B cell (primary cell): ENCODE results near the gene ZNF358. TPM values are rescaled to one million over a fixed set of nuclear protein-coding genes. Genes with fewer than 3 reads are reported as not detected.

Source experiments
- ATAC-seq: fragments of 200-7000 bp; cut with Tn5 transposase; one replicate; pipeline ENCODE4 v1.10.0; 2021; ENCODE audit warnings: low read depth, mild to moderate bottlenecking, moderate number of reproducible peaks, moderate library complexity
- CTCF ChIA-PET: fragments of 350-600 bp; sonication (Branson Sonifier 250); formaldehyde crosslinking; loops from one replicate; lab custom pipeline; 2021; ENCODE audit warnings: antibody characterized with exemption, inconsistent platforms; lab: Charles Lee
- POLR2A ChIA-PET: fragments of 350-600 bp; sonication (Branson Sonifier 250); formaldehyde crosslinking; loops from one replicate; lab custom pipeline; 2021; ENCODE audit warnings: antibody characterized with exemption; lab: Charles Lee
- DNase-seq: peaks from one replicate; pipeline ENCODE4 v3.0.0; 2013
- H2AFZ ChIP-seq: 2 replicates; pipeline ENCODE4 v1.6.1; 2012; ENCODE audit warnings: mild to moderate bottlenecking, low read depth, low read length; ENCODE audit not compliant: insufficient read depth, poor library complexity, severe bottlenecking
- H3K27ac ChIP-seq, 2 donors: 1 replicate in 1 of 2; 2 replicates in 1 of 2; pipeline ENCODE4 v1.5.1; 2012 to 2013; ENCODE audit warnings: low read length in 2 of 2, mild to moderate bottlenecking in 2 of 2, moderate library complexity in 1 of 2
- H3K27me3 ChIP-seq, 4 experiments: fragments of 200-600 bp in 1 of 4; sonication (generic) in 1 of 4; replicated peaks in 1 of 4; 1 replicate in 2 of 4; 2 replicates in 2 of 4; pipeline versions ENCODE4 v1.6.1 to v1.7.0; 2013 to 2016; ENCODE audit warnings: low read length in 3 of 4, mild to moderate bottlenecking in 2 of 4, mixed read lengths in 1 of 4, moderate library complexity in 1 of 4; ENCODE audit not compliant: insufficient read depth in 4 of 4, control insufficient read depth in 3 of 4; ENCODE audit errors: control extremely low read depth in 1 of 4
- H3K36me3 ChIP-seq, 2 experiments: replicated peaks in 1 of 2; 1 replicate in 1 of 2; 2 replicates in 1 of 2; pipeline versions ENCODE4 v1.6.1 to v1.7.1; 2013; ENCODE audit warnings: low read length in 1 of 2; ENCODE audit not compliant: insufficient read depth in 2 of 2, control insufficient read depth in 1 of 2; ENCODE audit errors: control extremely low read depth in 1 of 2, extremely low read depth in 1 of 2
- H3K4me1 ChIP-seq, 2 donors: fragments of 200-600 bp in 1 of 2; sonication (generic) in 1 of 2; 1 replicate in 1 of 2; 2 replicates in 1 of 2; pipeline versions ENCODE4 v1.5.1 to v1.6.1; 2013 to 2017; ENCODE audit warnings: low read length in 2 of 2; ENCODE audit not compliant: control insufficient read depth in 2 of 2, insufficient read depth in 2 of 2
- H3K4me2 ChIP-seq: replicated peaks from 2 replicates; pipeline ENCODE3; 2012; ENCODE audit warnings: mild to moderate bottlenecking, low read depth, low read length; ENCODE audit not compliant: poor library complexity, severe bottlenecking
- H3K4me3 ChIP-seq, 5 experiments: fragments of 200-600 bp in 1 of 5; sonication (generic) in 1 of 5; 1 replicate in 3 of 5; 2 replicates in 2 of 5; pipeline versions ENCODE4 v1.5.1 to v1.7.0; 2011 to 2016; ENCODE audit warnings: low read length in 4 of 5, mild to moderate bottlenecking in 4 of 5, low read depth in 2 of 5, control low read depth in 1 of 5, moderate library complexity in 1 of 5; ENCODE audit not compliant: insufficient read depth in 1 of 5; ENCODE audit errors: control extremely low read depth in 1 of 5, extremely low read depth in 1 of 5
- H3K79me2 ChIP-seq: fragments of 200-600 bp; sonication (generic); one replicate; pipeline ENCODE4 v1.6.0; 2016; ENCODE audit warnings: low read length; ENCODE audit not compliant: control insufficient read depth, insufficient read depth
- H3K9ac ChIP-seq: fragments of 200-600 bp; sonication (generic); 2 replicates; pipeline ENCODE4 v1.6.1; 2017; ENCODE audit warnings: mild to moderate bottlenecking, low read length, moderate library complexity
- H3K9me3 ChIP-seq, 3 donors: one replicate each; pipeline versions ENCODE4 v1.6.1 to v1.7.1; 2013; ENCODE audit warnings: low read length in 2 of 3; ENCODE audit not compliant: control insufficient read depth in 2 of 3, insufficient read depth in 1 of 3; ENCODE audit errors: control extremely low read depth in 1 of 3
- H4K20me1 ChIP-seq: 2 replicates; pipeline ENCODE4 v1.6.0; 2012; ENCODE audit warnings: mild to moderate bottlenecking, low read length; ENCODE audit not compliant: insufficient read depth, control insufficient read depth, poor library complexity, severe bottlenecking
- H3K27ac Mint-ChIP-seq: one replicate; pipeline ENCODE4 v1.8.0; 2021; ENCODE audit warnings: mixed read lengths
- H3K27me3 Mint-ChIP-seq: one replicate; pipeline ENCODE4 v1.8.0; 2021; ENCODE audit warnings: mixed read lengths
- H3K4me1 Mint-ChIP-seq: one replicate; pipeline ENCODE4 v1.8.0; 2021; ENCODE audit warnings: mixed read lengths
- H3K4me3 Mint-ChIP-seq: one replicate; pipeline ENCODE4 v1.8.0; 2021; ENCODE audit warnings: mixed read lengths
- H3K9me3 Mint-ChIP-seq: one replicate; pipeline ENCODE4 v1.8.0; 2022; ENCODE audit warnings: mixed read lengths; ENCODE audit not compliant: insufficient read depth
- CTCF ChIP-seq: fragments of 200-600 bp; IDR thresholded peaks from one replicate; pipeline ENCODE4 v1.8.0; 2022; ENCODE audit warnings: antibody characterized with exemption, mild to moderate bottlenecking
- EZH2 ChIP-seq: IDR thresholded peaks from 2 replicates; pipeline ENCODE4 v1.6.1; 2012; ENCODE audit warnings: borderline replicate concordance, low read depth, mild to moderate bottlenecking, moderate library complexity, low read length; ENCODE audit not compliant: insufficient read depth, poor library complexity, severe bottlenecking
- WGBS: methylation state at CpG from one replicate; pipeline ENCODE4 v1.1.5; 2013; ENCODE audit warnings: missing lambda C conversion rate; ENCODE audit not compliant: insufficient coverage; 5-methylcytosine and 5-hydroxymethylcytosine counted together
- intact Hi-C: fragments of 100-400 bp; cut with micrococcal nuclease; formaldehyde crosslinking; loops from one replicate; pipeline ENCODE4 v1.10.0; 2022
- polyA plus RNA-seq: library from polyadenylated mRNA; depleted of rRNA; stranded (reverse); fragments of >200 nt; gene quantifications from 2 replicates; pipeline ENCODE4 v1.2.3, GENCODE V29; 2012
- total RNA-seq, 2 donors: library from RNA; stranded (reverse); fragments of 120-200 nt in 1 of 2; gene quantifications; 1 replicate in 1 of 2; 2 replicates in 1 of 2; pipeline versions ENCODE4 v1.2.3 to v1.2.4, GENCODE V29; 2013 to 2022

Gene ZNF358
- total and polyA plus RNA-seq, 2 donors (not counting 1 experiment from before 2014, with no cell fraction given), result 8.5 to 17.5 TPM

DNA sequence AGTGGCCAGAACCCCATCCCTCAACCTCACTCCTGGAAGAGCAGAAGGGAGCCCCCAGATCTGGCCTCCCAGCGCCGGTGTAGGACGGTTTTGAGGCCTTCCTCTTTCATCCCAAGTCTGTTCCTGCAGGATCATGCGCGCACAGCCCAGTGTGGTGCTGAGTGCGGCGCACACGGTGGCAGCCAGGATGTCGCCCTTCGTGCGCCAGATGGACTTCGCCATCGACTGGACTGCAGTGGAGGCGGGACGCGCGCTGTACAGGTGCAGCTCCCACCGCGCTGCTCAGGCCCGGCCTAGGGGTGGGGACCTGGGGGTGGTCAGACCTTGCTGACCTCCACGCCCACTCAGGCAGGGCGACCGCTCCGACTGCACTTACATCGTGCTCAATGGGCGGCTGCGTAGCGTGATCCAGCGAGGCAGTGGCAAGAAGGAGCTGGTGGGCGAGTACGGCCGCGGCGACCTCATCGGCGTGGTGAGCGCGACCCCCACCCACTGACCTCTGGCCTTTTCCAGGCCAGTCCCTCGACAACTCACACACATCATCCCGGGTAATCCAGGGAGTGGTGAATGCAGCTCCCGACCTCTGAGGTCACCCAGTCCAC lies 34.4 kb downstream of the ZNF358 start:
- no peak overlapping the region for H3K4me3 Mint-ChIP-seq
- TF ChIP-seq EZH2 (no peak), CTCF (no peak)
- WGBS, result 97% methylated on average over 41 of the region's 41 CpGs
- H3K4me1 ChIP-seq, result peaks cover 2 to 9% of the 10 kb centered on the region in 2 donors
- H3K4me2 ChIP-seq, result no peak overlapping the region
- no peaks in the 10 kb centered on the region for H3K9me3 Mint-ChIP-seq
- POLR2A ChIA-PET, result no interaction called here
- H3K27ac Mint-ChIP-seq, result no peak overlapping the region
- H3K9me3 ChIP-seq, result peaks cover 0 to 12% (median 0%) of the 10 kb centered on the region in 3 donors
- no peak overlapping the region for H2AFZ ChIP-seq
- ATAC-seq (no peak), DNase-seq (peak; percentile 11)
- no peaks in the 10 kb centered on the region for H3K79me2 ChIP-seq
- H3K27ac ChIP-seq, result no peak overlapping the region
- H3K27me3 ChIP-seq, result no peaks in the 10 kb centered on the region
- H4K20me1 ChIP-seq, result no peaks in the 10 kb centered on the region
- intact Hi-C loops, result no loop called here
- H3K27me3 Mint-ChIP-seq, result no peaks in the 10 kb centered on the region
- CTCF ChIA-PET, result interaction anchor here (1.7 kb wide), 1 partner anchor 18 kb away, joined by 6 read pairs; no protein-coding TSS in a partner anchor
- no peak overlapping the region for H3K4me3 ChIP-seq
- peaks cover 0 to 35% of the 10 kb centered on the region in 2 experiments for H3K36me3 ChIP-seq
- H3K4me1 Mint-ChIP-seq, result peaks cover 9% of the 10 kb centered on the region
- H3K9ac ChIP-seq, result no peak overlapping the region
